SK-N-MC (cell line): Measurements from ENCODE around the gene C1QTNF9.
"Not testable (repeated sequence)": the region's sequence is repeated elsewhere in the genome, so short reads cannot be mapped to it uniquely, and the experiment has no call there.

Experiments
- EZH2 ChIP-seq: fragments of 200-600 bp; sonication (generic); IDR thresholded peaks from one replicate; pipeline ENCODE4 v1.6.1; 2017; ENCODE audit warnings: antibody characterized with exemption
- POLR2AphosphoS5 ChIP-seq: IDR thresholded peaks from 2 replicates; pipeline ENCODE4 v1.6.1; 2012; ENCODE audit warnings: mild to moderate bottlenecking, low read depth, low read length, borderline replicate concordance

DNA sequence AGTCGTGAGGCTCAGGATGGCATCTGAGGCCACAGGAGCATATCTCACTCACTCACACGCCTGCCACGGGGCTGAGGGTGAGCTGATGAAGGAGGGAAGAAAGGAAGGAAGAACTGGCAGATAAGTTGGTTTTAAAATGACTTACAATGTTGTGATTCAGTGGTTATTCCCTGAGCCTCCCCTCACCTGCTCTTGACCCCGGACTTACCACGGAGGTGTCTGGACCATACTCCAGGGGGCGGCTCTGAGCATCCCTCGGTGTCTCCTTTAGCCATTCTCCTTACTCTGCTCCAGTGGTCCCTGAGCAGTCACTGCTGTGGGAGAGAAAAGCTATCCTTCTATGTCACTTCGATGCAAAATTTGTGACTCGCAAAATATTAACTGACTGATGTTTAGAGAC is 61.9 kb downstream of the C1QTNF9 start:
- not testable (repeated sequence) for TF ChIP-seq EZH2, POLR2AphosphoS5
